OCI-LY7 (cell line): ENCODE results near the gene ZDHHC4.

Source experiments
- EZH2phosphoT487 ChIP-seq: fragments of 200-600 bp; sonication (generic); IDR thresholded peaks from 2 replicates; pipeline ENCODE4 v1.6.1; 2018; ENCODE audit warnings: low read depth, borderline replicate concordance, mild to moderate bottlenecking, mixed run types, antibody characterized with exemption, low read length, moderate library complexity, mixed read lengths
- TF ChIP-seq, protein P1 (sequence below): fragments of 200-600 bp; sonication (generic); conservative IDR thresholded peaks from 2 replicates; pipeline ENCODE4 v1.5.1; 2014; ENCODE audit warnings: mild to moderate bottlenecking, antibody characterized with exemption, low read length, moderate library complexity, mixed read lengths

DNA sequence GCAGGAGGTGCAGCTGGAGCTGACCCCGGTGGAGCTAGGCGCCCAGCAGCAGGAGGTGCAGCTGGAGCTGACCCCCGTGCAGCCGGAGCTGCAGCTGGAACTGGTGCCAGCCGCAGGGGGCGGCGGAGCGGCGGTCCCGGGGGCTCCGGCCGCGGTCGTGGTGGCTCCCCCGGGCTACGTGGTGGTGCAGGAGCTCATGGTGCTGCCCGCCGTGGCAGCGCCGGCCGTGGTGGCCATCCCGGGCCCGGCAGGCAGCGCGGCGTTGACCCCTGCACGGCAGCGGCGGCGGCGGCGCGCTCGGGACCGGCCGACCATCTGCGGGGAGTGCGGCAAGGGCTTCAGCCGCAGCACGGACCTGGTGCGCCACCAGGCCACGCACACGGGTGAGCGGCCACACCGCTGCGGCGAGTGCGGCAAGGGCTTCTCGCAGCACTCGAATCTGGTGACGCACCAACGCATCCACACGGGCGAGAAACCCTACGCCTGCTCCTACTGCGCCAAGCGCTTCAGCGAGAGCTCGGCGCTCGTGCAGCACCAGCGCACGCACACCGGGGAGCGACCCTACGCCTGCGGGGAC lies 45.0 kb downstream of the ZDHHC4 start:
- TF ChIP-seq, protein P1, sequence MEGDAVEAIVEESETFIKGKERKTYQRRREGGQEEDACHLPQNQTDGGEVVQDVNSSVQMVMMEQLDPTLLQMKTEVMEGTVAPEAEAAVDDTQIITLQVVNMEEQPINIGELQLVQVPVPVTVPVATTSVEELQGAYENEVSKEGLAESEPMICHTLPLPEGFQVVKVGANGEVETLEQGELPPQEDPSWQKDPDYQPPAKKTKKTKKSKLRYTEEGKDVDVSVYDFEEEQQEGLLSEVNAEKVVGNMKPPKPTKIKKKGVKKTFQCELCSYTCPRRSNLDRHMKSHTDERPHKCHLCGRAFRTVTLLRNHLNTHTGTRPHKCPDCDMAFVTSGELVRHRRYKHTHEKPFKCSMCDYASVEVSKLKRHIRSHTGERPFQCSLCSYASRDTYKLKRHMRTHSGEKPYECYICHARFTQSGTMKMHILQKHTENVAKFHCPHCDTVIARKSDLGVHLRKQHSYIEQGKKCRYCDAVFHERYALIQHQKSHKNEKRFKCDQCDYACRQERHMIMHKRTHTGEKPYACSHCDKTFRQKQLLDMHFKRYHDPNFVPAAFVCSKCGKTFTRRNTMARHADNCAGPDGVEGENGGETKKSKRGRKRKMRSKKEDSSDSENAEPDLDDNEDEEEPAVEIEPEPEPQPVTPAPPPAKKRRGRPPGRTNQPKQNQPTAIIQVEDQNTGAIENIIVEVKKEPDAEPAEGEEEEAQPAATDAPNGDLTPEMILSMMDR = no peak
- no peak for TF ChIP-seq EZH2phosphoT487
